Measurements from ENCODE around the gene HIKESHI.
"Not testable (repeated sequence)": the region's sequence is repeated elsewhere in the genome, so short reads cannot be mapped to it uniquely, and the experiment has no call there.

HIKESHI gene

GRCh38 chr11:86301742-86302091 is 323 bp upstream of the HIKESHI start:
- Histone ChIP-seq H3K9me3 (replicated peaks; ENCODE audit: low read length) (no peaks in the 10 kb centered on the region), H3K9ac (ENCODE audit: low read depth, low read length) (no peak overlapping the region), H3K27me3 (ENCODE audit: control insufficient read depth, insufficient read depth, low read length) (peaks cover 3% of the 10 kb centered on the region), H3K4me3 (ENCODE audit: low read length) (peak overlapping the region; percentile 86), H3K4me2 (ENCODE audit: low read length) (peak overlapping the region; percentile 56), H3K36me3 (ENCODE audit: insufficient read depth, low read length) (peaks cover 3% of the 10 kb centered on the region), H3K4me1 (ENCODE audit: control insufficient read depth, insufficient read depth, low read length) (peaks cover 10% of the 10 kb centered on the region)

GRCh38 chr11:86303257-86303656 is 1.2 kb downstream of the HIKESHI start:
- peaks cover 10% of the 10 kb centered on the region for H3K4me1 ChIP-seq (ENCODE audit: control insufficient read depth, insufficient read depth, low read length)
- H3K4me2 ChIP-seq (ENCODE audit: low read length), result peak overlapping the region; percentile 84
- peaks cover 3% of the 10 kb centered on the region for H3K36me3 ChIP-seq (ENCODE audit: insufficient read depth, low read length)
- H3K4me3 ChIP-seq (ENCODE audit: low read length), result peak overlapping the region; percentile 86
- H3K9ac ChIP-seq (ENCODE audit: low read depth, low read length), result peak overlapping the region; percentile 91
- peaks cover 3% of the 10 kb centered on the region for H3K27me3 ChIP-seq (ENCODE audit: control insufficient read depth, insufficient read depth, low read length)
- H3K9me3 ChIP-seq (replicated peaks; ENCODE audit: low read length), result no peaks in the 10 kb centered on the region

- not testable (repeated sequence) for H3K9ac ChIP-seq (ENCODE audit: low read depth, low read length); H3K4me2 ChIP-seq (ENCODE audit: low read length); H3K36me3 ChIP-seq (ENCODE audit: insufficient read depth, low read length); H3K9me3 ChIP-seq (replicated peaks; ENCODE audit: low read length); H3K4me1 ChIP-seq (ENCODE audit: control insufficient read depth, insufficient read depth, low read length); H3K27me3 ChIP-seq (ENCODE audit: control insufficient read depth, insufficient read depth, low read length); H3K4me3 ChIP-seq (ENCODE audit: low read length)
Measured at GRCh38 chr11:86308710-86309109, 6.7 kb downstream of the HIKESHI start.

DNA sequence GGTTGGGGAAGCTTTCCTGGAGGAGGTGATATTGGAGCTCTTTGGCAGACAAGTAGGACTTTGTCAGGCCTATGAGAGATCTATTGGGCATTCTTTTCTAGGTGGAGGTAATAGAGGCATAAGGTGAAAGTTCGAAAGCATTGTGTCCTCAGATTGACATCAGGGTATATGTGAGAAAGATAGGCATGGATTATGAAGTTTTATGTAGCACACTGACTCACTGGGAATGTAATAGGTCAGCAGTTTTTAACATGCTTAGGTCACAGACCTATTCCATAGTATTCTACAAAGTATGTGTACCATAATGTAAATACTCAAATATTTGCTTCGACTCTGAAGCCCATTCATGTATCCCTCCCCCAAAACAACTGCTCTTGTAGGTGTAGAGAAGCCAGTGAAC is 11.8 kb downstream of the HIKESHI start:
- Histone ChIP-seq H3K4me2 (ENCODE audit: low read length) (no peak overlapping the region), H3K36me3 (ENCODE audit: insufficient read depth, low read length) (no peaks in the 10 kb centered on the region), H3K4me1 (ENCODE audit: control insufficient read depth, insufficient read depth, low read length) (no peaks in the 10 kb centered on the region), H3K27me3 (ENCODE audit: control insufficient read depth, insufficient read depth, low read length) (no peaks in the 10 kb centered on the region), H3K9ac (ENCODE audit: low read depth, low read length) (no peak overlapping the region), H3K4me3 (ENCODE audit: low read length) (no peak overlapping the region), H3K9me3 (replicated peaks; ENCODE audit: low read length) (no peaks in the 10 kb centered on the region)

GRCh38 chr11:86314636-86315035 is 12.6 kb downstream of the HIKESHI start:
- Histone ChIP-seq H3K27me3 (ENCODE audit: control insufficient read depth, insufficient read depth, low read length) (no peaks in the 10 kb centered on the region), H3K4me2 (ENCODE audit: low read length) (no peak overlapping the region), H3K9me3 (replicated peaks; ENCODE audit: low read length) (no peaks in the 10 kb centered on the region), H3K36me3 (ENCODE audit: insufficient read depth, low read length) (no peaks in the 10 kb centered on the region), H3K9ac (ENCODE audit: low read depth, low read length) (no peak overlapping the region), H3K4me1 (ENCODE audit: control insufficient read depth, insufficient read depth, low read length) (no peaks in the 10 kb centered on the region), H3K4me3 (ENCODE audit: low read length) (no peak overlapping the region)

GRCh38 chr11:86335131-86335767 is 33.2 kb downstream of the HIKESHI start:
- H3K4me2 ChIP-seq (ENCODE audit: low read length), result no peak overlapping the region
- H3K9ac ChIP-seq (ENCODE audit: low read depth, low read length), result no peak overlapping the region
- H3K36me3 ChIP-seq (ENCODE audit: insufficient read depth, low read length), result peaks cover 17% of the 10 kb centered on the region
- no peaks in the 10 kb centered on the region for H3K9me3 ChIP-seq (replicated peaks; ENCODE audit: low read length)
- no peak overlapping the region for H3K4me3 ChIP-seq (ENCODE audit: low read length)
- no peaks in the 10 kb centered on the region for H3K27me3 ChIP-seq (ENCODE audit: control insufficient read depth, insufficient read depth, low read length)
- no peaks in the 10 kb centered on the region for H3K4me1 ChIP-seq (ENCODE audit: control insufficient read depth, insufficient read depth, low read length)

DNA sequence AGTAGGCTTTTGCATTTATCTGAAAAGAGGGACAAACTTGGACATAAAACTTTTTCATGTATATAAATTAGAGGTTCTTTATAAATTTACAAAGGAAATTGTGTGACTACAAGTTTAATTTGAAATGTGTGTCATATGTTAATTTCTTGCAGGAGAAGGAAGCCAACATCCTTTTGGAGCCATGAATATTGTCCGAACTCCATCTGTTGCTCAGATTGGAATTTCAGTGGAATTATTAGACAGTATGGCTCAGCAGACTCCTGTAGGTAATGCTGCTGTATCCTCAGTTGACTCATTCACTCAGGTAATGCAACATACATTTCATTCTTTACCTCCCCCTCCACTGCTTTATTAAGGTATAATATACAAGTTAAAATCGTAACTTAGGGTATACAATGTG is 35.2 kb downstream of the HIKESHI start:
- no peak overlapping the region for H3K4me3 ChIP-seq (ENCODE audit: low read length)
- H3K9me3 ChIP-seq (replicated peaks; ENCODE audit: low read length), result no peaks in the 10 kb centered on the region
- H3K4me2 ChIP-seq (ENCODE audit: low read length), result no peak overlapping the region

DNA sequence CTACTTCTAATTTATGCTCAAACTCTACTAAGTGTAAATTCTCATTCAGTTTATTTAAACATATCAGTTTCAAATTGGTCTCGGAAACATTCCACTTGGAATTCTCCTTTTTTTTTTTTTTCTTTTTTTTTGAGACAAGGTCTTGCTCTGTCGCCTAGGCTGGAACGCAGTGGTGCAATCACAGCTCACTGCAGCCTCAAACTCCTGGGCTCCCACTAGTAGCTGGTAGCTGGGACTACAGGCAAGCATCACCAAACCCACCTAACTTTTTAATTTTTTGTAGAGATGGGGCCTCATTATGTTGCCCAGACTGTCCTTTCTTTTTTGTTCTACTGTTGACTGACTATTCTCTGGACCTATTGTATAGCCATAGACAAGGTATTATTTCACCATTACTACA is 39.3 kb downstream of the HIKESHI start:
- no peak overlapping the region for H3K4me2 ChIP-seq (ENCODE audit: low read length)
- H3K36me3 ChIP-seq (ENCODE audit: insufficient read depth, low read length), result peaks cover 12% of the 10 kb centered on the region
- no peaks in the 10 kb centered on the region for H3K27me3 ChIP-seq (ENCODE audit: control insufficient read depth, insufficient read depth, low read length)
- H3K4me1 ChIP-seq (ENCODE audit: control insufficient read depth, insufficient read depth, low read length), result no peaks in the 10 kb centered on the region
- no peak overlapping the region for H3K4me3 ChIP-seq (ENCODE audit: low read length)
- H3K9ac ChIP-seq (ENCODE audit: low read depth, low read length), result no peak overlapping the region
- no peaks in the 10 kb centered on the region for H3K9me3 ChIP-seq (replicated peaks; ENCODE audit: low read length)

More for the DNA sequence above, 35.2 kb downstream of the HIKESHI start:
- Histone ChIP-seq H3K9ac (ENCODE audit: low read depth, low read length) (no peak overlapping the region), H3K27me3 (ENCODE audit: control insufficient read depth, insufficient read depth, low read length) (no peaks in the 10 kb centered on the region), H3K36me3 (ENCODE audit: insufficient read depth, low read length) (peaks cover 17% of the 10 kb centered on the region), H3K4me1 (ENCODE audit: control insufficient read depth, insufficient read depth, low read length) (no peaks in the 10 kb centered on the region)

GRCh38 chr11:86346513-86346912 is 44.5 kb downstream of the HIKESHI start:
- Histone ChIP-seq H3K36me3 (ENCODE audit: insufficient read depth, low read length) (peaks cover 5% of the 10 kb centered on the region), H3K9me3 (replicated peaks; ENCODE audit: low read length) (no peaks in the 10 kb centered on the region), H3K4me2 (ENCODE audit: low read length) (no peak overlapping the region), H3K4me3 (ENCODE audit: low read length) (no peak overlapping the region), H3K27me3 (ENCODE audit: control insufficient read depth, insufficient read depth, low read length) (no peaks in the 10 kb centered on the region), H3K9ac (ENCODE audit: low read depth, low read length) (no peak overlapping the region), H3K4me1 (ENCODE audit: control insufficient read depth, insufficient read depth, low read length) (no peaks in the 10 kb centered on the region)

DNA sequence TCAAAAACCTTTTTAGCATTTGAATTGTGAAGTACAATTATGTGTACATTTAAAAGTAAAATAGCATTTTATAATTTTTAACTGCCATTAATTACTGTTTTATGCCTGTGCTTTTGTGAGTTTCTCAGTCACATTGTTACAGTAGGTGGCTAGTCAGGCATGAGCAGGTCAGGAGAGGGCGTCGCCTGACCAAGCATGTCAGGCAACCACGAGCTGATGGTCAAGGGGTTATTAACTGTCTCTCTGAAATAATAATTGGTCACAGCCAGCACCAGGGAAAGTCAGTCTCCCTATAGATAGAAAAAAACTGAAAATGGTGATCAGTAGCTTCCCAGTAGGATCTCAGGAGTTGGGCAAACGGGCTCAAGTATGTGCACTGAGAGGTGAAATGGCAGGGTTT is 53.2 kb downstream of the HIKESHI start:
- Histone ChIP-seq H3K4me3 (ENCODE audit: low read length) (no peak overlapping the region), H3K4me2 (ENCODE audit: low read length) (no peak overlapping the region), H3K9me3 (replicated peaks; ENCODE audit: low read length) (no peaks in the 10 kb centered on the region), H3K4me1 (ENCODE audit: control insufficient read depth, insufficient read depth, low read length) (no peaks in the 10 kb centered on the region), H3K9ac (ENCODE audit: low read depth, low read length) (no peak overlapping the region), H3K36me3 (ENCODE audit: insufficient read depth, low read length) (no peaks in the 10 kb centered on the region), H3K27me3 (ENCODE audit: control insufficient read depth, insufficient read depth, low read length) (no peaks in the 10 kb centered on the region)

DNA sequence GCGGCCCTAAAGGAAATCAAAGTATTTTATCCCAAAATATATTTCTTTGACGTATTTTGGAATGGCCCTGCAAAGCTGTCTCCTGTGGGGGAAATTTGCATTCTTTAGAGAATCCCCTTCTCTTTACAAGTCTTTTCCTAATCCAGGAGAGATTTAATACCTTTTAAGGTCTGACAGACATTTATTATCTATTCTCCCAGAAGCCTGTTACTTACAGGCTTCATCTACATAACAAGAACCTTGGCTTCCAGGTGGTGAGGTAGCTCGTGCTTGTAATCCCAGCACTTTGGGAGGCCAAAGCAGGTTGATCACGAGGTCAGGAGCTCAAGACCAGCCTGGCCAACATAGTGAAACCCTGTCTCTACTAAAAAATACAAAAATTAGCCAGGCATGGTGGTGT is 55.4 kb downstream of the HIKESHI start:
- H3K4me1 ChIP-seq (ENCODE audit: control insufficient read depth, insufficient read depth, low read length); H3K27me3 ChIP-seq (ENCODE audit: control insufficient read depth, insufficient read depth, low read length); H3K9me3 ChIP-seq (replicated peaks; ENCODE audit: low read length); H3K4me2 ChIP-seq (ENCODE audit: low read length); H3K4me3 ChIP-seq (ENCODE audit: low read length); H3K36me3 ChIP-seq (ENCODE audit: insufficient read depth, low read length); H3K9ac ChIP-seq (ENCODE audit: low read depth, low read length): not testable (repeated sequence)

DNA sequence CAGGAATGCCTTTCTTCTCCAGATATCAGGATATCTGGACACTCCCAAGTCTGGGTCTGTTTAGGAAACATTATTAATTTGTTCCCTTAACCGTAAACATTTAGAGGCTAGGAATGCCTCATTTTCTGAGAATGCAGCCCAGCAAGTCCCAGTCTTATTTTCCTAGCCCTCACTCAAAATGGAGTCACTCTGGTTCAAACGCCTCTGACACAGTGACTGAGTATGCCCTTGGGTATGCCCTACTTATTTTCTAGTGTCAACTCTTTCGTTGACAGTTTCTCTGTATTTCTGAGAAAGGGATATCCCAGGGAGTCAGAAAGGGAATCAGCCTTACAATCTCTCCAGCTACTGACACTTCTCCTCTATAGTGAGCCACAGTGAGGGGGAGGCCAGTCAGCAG is 56.7 kb downstream of the HIKESHI start:
- Histone ChIP-seq H3K9me3 (replicated peaks; ENCODE audit: low read length) (no peaks in the 10 kb centered on the region), H3K4me2 (ENCODE audit: low read length) (no peak overlapping the region), H3K36me3 (ENCODE audit: insufficient read depth, low read length) (no peaks in the 10 kb centered on the region), H3K27me3 (ENCODE audit: control insufficient read depth, insufficient read depth, low read length) (no peaks in the 10 kb centered on the region), H3K4me3 (ENCODE audit: low read length) (no peak overlapping the region), H3K4me1 (ENCODE audit: control insufficient read depth, insufficient read depth, low read length) (no peaks in the 10 kb centered on the region), H3K9ac (ENCODE audit: low read depth, low read length) (no peak overlapping the region)
